Measurements from ENCODE around the gene GNG13. TPM values are rescaled to one million over a fixed set of nuclear protein-coding genes. Genes with fewer than 3 reads are reported as not detected.

Gene GNG13
- total RNA-seq, 4 donors from 2014 or later: not detected

DNA sequence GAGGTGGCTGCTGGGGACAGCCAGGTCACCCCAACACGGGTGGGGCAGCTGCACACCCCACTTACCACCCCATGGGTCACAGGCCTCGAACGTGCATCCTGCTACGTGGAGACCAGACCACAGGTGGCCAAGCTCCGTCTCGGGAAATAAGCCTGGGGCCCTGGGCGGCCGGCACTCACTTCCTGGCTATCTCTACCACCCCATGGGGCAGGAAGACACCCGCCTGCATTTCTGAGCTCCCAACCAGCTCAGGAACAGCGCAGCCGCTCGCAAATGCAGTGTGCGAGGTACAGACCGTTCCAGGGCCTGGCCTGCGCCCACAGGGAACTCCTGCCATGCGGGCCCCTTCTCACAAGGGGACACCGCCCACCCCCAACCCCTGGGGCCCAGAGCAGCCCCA lies 4.9 kb upstream of the GNG13 start:
- no peak for ATAC-seq
- TF ChIP-seq, protein P1, sequence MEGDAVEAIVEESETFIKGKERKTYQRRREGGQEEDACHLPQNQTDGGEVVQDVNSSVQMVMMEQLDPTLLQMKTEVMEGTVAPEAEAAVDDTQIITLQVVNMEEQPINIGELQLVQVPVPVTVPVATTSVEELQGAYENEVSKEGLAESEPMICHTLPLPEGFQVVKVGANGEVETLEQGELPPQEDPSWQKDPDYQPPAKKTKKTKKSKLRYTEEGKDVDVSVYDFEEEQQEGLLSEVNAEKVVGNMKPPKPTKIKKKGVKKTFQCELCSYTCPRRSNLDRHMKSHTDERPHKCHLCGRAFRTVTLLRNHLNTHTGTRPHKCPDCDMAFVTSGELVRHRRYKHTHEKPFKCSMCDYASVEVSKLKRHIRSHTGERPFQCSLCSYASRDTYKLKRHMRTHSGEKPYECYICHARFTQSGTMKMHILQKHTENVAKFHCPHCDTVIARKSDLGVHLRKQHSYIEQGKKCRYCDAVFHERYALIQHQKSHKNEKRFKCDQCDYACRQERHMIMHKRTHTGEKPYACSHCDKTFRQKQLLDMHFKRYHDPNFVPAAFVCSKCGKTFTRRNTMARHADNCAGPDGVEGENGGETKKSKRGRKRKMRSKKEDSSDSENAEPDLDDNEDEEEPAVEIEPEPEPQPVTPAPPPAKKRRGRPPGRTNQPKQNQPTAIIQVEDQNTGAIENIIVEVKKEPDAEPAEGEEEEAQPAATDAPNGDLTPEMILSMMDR (IDR thresholded peaks at IDR 0.05): no peak
- TF ChIP-seq EP300 (IDR thresholded peaks at IDR 0.05): no peak
- TF ChIP-seq POLR2AphosphoS5 (IDR thresholded peaks at IDR 0.05): no peak
- no peak for TF ChIP-seq POLR2A (IDR thresholded peaks at IDR 0.05)
- no CpG with 5 or more reads among the region's 17 CpGs for WGBS, 2 donors (ENCODE audit: low coverage in 1 of 2)
- H3K27ac ChIP-seq: no peak overlapping the region
- H3K9me3 ChIP-seq: no peaks in the 10 kb centered on the region
- H3K27me3 ChIP-seq: peaks cover 56% of the 10 kb centered on the region
- no peak overlapping the region for H3K4me3 ChIP-seq
- H3K4me1 ChIP-seq: peaks cover 0 to 23% (median 0%) of the 10 kb centered on the region in 3 donors
- H3K36me3 ChIP-seq: no peaks in the 10 kb centered on the region

DNA sequence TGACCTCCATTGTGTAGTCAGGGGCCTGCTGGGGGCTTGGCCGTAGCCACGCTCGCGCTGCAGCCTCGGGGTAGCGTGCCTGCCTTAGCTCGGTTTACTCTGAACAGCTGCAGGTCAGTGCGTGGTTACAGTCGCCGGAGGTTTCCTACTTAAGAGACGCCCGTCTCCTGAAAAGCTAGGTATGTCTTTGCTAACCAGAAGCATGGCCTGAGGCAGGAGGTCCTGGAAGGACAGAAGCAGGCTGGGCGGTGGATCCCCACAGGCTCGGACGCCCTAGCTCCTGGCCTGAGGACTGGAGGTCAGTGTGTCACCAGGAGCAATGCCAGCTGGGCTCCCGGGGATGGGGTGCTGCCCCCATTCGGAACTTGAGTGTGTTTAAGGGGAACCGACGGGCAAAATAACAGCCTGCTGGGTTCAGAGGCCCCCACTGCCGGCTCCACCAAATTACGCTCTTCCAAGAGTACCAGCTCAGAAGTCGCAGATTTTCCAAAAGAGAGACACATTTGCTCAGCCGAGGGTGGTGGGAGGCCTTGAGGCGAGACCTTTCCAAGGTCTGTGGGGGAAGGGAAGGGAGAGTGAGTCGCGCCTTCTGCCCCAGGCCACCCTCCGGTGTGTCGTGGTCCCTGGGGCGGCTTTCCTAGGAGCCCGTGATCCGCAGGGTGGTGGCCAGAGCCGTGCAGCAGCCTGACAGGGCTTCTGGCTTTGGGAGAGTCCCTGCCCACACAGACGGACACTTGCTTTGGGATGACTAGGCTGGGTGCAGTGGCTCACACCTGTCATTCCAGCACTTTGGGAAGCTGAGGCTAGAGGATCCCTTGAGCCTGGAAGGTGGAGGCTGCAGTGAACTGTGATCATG lies 3.9 kb upstream of the GNG13 start:
- no peak overlapping the region for H3K4me3 ChIP-seq
- no peak overlapping the region for H3K27ac ChIP-seq
- no peaks in the 10 kb centered on the region for H3K9me3 ChIP-seq
- H3K27me3 ChIP-seq: peaks cover 61% of the 10 kb centered on the region
- 56% methylated on average over 6 of the region's 33 CpGs; no CpG with 5 or more reads in 1 of the 2 donors for WGBS, 2 donors (ENCODE audit: low coverage in 1 of 2)
- H3K4me1 ChIP-seq: peaks cover 0 to 23% (median 0%) of the 10 kb centered on the region in 3 donors
- TF ChIP-seq, protein P1 (IDR thresholded peaks at IDR 0.05): no peak
- TF ChIP-seq POLR2AphosphoS5 (IDR thresholded peaks at IDR 0.05) (no peak), EP300 (IDR thresholded peaks at IDR 0.05) (no peak), POLR2A (IDR thresholded peaks at IDR 0.05) (no peak)
- ATAC-seq: no peak
- H3K36me3 ChIP-seq: no peaks in the 10 kb centered on the region

DNA sequence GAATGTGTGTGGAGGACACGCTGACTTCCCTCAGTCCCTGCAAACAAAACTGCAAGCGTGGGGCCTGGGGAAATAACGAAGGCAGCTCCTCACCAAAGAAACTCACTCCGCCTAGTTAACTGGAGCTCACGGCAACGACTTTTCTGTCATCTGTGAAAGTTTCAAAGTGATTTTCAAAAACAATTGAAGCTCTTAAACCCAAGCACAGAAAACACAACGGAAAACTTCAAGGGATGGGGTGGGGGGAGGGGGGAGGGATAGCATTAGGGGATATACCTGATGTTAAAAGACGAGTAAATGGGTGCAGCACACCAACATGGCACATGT lies 3.2 kb upstream of the GNG13 start:
- TF ChIP-seq POLR2A (IDR thresholded peaks at IDR 0.05) (no peak), POLR2AphosphoS5 (IDR thresholded peaks at IDR 0.05) (no peak), EP300 (IDR thresholded peaks at IDR 0.05) (no peak)
- TF ChIP-seq, protein P1 (IDR thresholded peaks at IDR 0.05): no peak
- ATAC-seq: no peak
- H3K27me3 ChIP-seq: peaks cover 68% of the 10 kb centered on the region

DNA sequence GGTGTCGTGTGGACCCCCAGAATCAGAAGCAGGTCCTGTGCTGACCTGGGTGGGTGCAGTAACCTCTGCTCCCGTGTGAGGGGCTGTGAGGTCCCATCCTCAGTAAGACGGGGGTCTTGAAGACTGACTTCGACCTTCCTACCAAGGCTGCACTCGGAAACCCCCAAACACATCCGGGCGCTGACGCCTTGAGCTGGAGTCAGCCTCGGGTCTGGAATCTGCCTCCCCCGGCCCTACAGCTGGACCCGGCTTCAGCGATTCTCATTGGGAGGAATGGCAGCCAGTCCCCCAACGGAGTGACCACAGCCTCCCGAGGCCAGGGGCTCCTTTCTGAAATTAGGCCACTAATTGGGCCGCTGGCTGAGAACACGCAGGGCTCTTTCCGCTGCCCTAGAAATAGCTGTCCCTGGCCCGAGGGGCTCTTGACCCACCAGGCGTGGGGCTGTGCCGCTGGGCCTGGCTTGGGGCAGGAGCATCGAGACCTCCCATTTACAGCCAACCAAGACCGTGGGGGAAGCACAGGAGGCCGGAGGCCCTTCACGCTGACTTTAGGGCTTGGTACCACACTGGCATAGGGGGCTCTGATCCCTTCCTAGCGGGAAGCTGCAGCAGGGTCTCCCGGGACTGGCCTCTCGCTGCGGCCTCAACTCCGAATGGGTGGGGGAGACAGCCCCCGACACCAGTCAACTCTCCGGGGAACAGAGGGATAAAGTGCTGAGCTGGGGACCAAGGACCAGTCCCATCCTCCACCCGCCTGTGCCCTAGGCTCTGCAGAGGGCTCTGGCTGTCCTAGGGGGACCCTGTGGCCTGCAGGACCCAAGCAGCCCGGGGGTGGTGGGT lies 2.6 kb upstream of the GNG13 start:
- 33 to 100% methylated on average over 1 of the region's 33 CpGs for WGBS, 2 donors (ENCODE audit: low coverage in 1 of 2)
- peaks cover 74% of the 10 kb centered on the region for H3K27me3 ChIP-seq
- no peaks in the 10 kb centered on the region for H3K9me3 ChIP-seq
- H3K4me1 ChIP-seq: peaks cover 0 to 17% (median 0%) of the 10 kb centered on the region in 3 donors
- no peak for TF ChIP-seq POLR2A (IDR thresholded peaks at IDR 0.05)
- TF ChIP-seq EP300 (IDR thresholded peaks at IDR 0.05): no peak
- TF ChIP-seq POLR2AphosphoS5 (IDR thresholded peaks at IDR 0.05): no peak
- TF ChIP-seq, protein P1 (IDR thresholded peaks at IDR 0.05): no peak
- H3K36me3 ChIP-seq: no peaks in the 10 kb centered on the region
- ATAC-seq: no peak
- no peak overlapping the region for H3K4me3 ChIP-seq
- no peak overlapping the region for H3K27ac ChIP-seq

More for the DNA sequence above, 3.2 kb upstream of the GNG13 start:
- no peak overlapping the region for H3K27ac ChIP-seq
- no peaks in the 10 kb centered on the region for H3K36me3 ChIP-seq
- H3K4me1 ChIP-seq: peaks cover 0 to 23% (median 0%) of the 10 kb centered on the region in 3 donors
- 49% methylated on average over 8 of the region's 8 CpGs; no CpG with 5 or more reads in 1 of the 2 donors for WGBS, 2 donors (ENCODE audit: low coverage in 1 of 2)
- H3K4me3 ChIP-seq: no peak overlapping the region
- H3K9me3 ChIP-seq: no peaks in the 10 kb centered on the region

All from gastroesophageal sphincter (tissue), 4 donors.